ENCODE measurements around the gene GAMT.

DNA sequence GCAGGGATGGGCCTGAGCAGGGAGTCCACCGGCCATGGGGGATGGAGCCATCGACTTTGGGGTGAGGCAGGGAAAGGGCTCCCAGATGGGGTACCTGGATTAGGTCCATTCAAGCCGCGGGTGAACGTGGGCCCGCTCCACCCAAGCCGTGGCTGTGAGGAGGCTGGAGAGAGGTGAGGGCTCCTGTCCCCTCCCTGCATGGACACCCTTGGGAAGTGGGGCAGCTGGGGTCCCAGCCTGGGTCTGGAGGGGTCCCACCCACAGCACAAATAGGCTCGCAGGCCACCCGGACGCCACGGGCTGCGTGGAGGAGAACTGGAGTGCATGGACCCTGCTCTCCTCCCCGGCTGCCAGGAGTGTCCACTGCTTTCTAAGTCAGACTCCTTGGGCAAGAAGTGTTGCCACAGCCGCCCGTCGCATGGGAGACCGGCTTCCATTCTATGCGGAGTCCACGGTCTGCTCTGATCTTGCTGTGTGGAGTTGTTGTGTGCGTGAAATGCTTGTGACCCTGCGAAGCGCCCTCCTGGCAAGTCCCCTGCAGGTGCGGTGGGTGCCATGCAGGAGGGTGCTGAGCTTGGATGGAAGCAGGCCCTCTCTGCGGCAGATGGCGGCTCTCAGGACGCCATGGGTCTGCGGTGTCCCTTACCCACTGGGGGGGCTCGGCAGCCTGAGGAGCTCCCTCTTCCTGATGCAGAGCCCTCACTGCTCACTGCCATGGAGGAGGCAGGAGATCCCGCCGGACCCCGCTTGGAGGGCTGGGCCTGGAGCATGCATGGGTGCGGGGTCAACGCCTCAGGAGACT, 8.1 kb upstream of the GAMT start:
- TF ChIP-seq, protein P1, sequence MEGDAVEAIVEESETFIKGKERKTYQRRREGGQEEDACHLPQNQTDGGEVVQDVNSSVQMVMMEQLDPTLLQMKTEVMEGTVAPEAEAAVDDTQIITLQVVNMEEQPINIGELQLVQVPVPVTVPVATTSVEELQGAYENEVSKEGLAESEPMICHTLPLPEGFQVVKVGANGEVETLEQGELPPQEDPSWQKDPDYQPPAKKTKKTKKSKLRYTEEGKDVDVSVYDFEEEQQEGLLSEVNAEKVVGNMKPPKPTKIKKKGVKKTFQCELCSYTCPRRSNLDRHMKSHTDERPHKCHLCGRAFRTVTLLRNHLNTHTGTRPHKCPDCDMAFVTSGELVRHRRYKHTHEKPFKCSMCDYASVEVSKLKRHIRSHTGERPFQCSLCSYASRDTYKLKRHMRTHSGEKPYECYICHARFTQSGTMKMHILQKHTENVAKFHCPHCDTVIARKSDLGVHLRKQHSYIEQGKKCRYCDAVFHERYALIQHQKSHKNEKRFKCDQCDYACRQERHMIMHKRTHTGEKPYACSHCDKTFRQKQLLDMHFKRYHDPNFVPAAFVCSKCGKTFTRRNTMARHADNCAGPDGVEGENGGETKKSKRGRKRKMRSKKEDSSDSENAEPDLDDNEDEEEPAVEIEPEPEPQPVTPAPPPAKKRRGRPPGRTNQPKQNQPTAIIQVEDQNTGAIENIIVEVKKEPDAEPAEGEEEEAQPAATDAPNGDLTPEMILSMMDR (conservative IDR thresholded peaks at IDR 0.05): no peak
- no peak for TF ChIP-seq EZH2 (IDR thresholded peaks at IDR 0.05; ENCODE audit: low read depth)

All from PC-9 (cell line).